ENCODE data around the gene PDE12.
A peak's percentile ranks its signal among the peaks of the same experiment; 100 is the strongest.

DNA sequence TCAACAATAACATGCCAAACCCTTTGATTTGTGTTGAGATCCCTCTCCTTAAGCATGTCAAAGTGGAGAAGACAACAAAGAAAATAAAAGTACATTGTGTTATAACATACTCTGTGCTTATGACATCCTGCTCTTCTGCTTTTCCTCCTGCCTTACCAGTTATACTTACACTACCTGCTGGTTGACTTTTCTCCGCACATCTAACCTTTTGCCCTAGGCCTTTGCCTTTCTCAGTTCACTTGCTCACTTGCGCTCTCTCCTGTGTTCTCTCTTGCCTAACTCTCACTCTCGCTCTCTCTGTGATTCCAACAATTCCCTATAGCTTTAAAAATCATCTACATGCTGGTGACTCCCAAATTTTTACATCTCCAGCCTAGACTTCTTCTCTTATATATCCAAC lies 17.6 kb upstream of the PDE12 start:
- TF ChIP-seq, protein P1, sequence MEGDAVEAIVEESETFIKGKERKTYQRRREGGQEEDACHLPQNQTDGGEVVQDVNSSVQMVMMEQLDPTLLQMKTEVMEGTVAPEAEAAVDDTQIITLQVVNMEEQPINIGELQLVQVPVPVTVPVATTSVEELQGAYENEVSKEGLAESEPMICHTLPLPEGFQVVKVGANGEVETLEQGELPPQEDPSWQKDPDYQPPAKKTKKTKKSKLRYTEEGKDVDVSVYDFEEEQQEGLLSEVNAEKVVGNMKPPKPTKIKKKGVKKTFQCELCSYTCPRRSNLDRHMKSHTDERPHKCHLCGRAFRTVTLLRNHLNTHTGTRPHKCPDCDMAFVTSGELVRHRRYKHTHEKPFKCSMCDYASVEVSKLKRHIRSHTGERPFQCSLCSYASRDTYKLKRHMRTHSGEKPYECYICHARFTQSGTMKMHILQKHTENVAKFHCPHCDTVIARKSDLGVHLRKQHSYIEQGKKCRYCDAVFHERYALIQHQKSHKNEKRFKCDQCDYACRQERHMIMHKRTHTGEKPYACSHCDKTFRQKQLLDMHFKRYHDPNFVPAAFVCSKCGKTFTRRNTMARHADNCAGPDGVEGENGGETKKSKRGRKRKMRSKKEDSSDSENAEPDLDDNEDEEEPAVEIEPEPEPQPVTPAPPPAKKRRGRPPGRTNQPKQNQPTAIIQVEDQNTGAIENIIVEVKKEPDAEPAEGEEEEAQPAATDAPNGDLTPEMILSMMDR (IDR thresholded peaks at IDR 0.05): no peak
- TF ChIP-seq POLR2A (IDR thresholded peaks at IDR 0.05) (no peak), EP300 (IDR thresholded peaks at IDR 0.05) (no peak), POLR2AphosphoS5 (IDR thresholded peaks at IDR 0.05) (peak in 1 of 3 donors; percentile 60)
